CD14-positive monocyte (primary cell): ENCODE data around the gene PER3. TPM values are rescaled to one million over a fixed set of nuclear protein-coding genes. Genes with fewer than 3 reads are reported as not detected.

Experiments used
- DNase-seq, 3 donors: peaks; one replicate each; pipeline ENCODE4 v3.0.0-alpha.2; 2011 to 2022
- H2AFZ ChIP-seq: 2 replicates; pipeline ENCODE4 v1.6.0; 2012; ENCODE audit warnings: mild to moderate bottlenecking, low read depth, low read length, inconsistent platforms; ENCODE audit not compliant: insufficient read depth, poor library complexity, severe bottlenecking
- H3K27ac ChIP-seq, 2 donors: 1 replicate in 1 of 2; 2 replicates in 1 of 2; pipeline ENCODE4 v1.5.1; 2012 to 2013; ENCODE audit warnings: low read length in 2 of 2, control low read depth in 1 of 2, inconsistent platforms in 1 of 2, low read depth in 1 of 2, mild to moderate bottlenecking in 1 of 2
- H3K27me3 ChIP-seq, 2 donors: one replicate each; pipeline versions ENCODE4 v1.6.0 to v1.6.1; 2011 to 2013; ENCODE audit warnings: low read length in 2 of 2; ENCODE audit not compliant: control insufficient read depth in 2 of 2, insufficient read depth in 2 of 2
- H3K36me3 ChIP-seq, 2 donors: replicated peaks in 1 of 2; 1 replicate in 1 of 2; 2 replicates in 1 of 2; pipeline versions ENCODE4 v1.5.1 to v1.6.1; 2012 to 2013; ENCODE audit warnings: low read length in 2 of 2, control low read depth in 1 of 2, inconsistent platforms in 1 of 2, mild to moderate bottlenecking in 1 of 2; ENCODE audit not compliant: insufficient read depth in 2 of 2, control insufficient read depth in 1 of 2
- H3K4me1 ChIP-seq, 2 donors: 1 replicate in 1 of 2; 2 replicates in 1 of 2; pipeline versions ENCODE4 v1.5.1 to v1.6.1; 2012 to 2013; ENCODE audit warnings: low read length in 2 of 2, control low read depth in 1 of 2, inconsistent platforms in 1 of 2, mild to moderate bottlenecking in 1 of 2, moderate library complexity in 1 of 2; ENCODE audit not compliant: insufficient read depth in 2 of 2, control insufficient read depth in 1 of 2
- H3K4me2 ChIP-seq: replicated peaks from 2 replicates; pipeline ENCODE3; 2012; ENCODE audit warnings: low read length, moderate library complexity, mild to moderate bottlenecking; ENCODE audit not compliant: poor library complexity, severe bottlenecking; ENCODE audit errors: extremely low read depth
- H3K4me3 ChIP-seq, 3 experiments: fragments of 200-600 bp in 1 of 3; sonication (generic) in 1 of 3; replicated peaks in 1 of 3; 1 replicate in 2 of 3; 2 replicates in 1 of 3; pipeline ENCODE4 v1.5.1; 2011 to 2013; ENCODE audit warnings: low read length in 3 of 3, mild to moderate bottlenecking in 3 of 3, control low read depth in 2 of 3, low read depth in 2 of 3, inconsistent platforms in 1 of 3, moderate library complexity in 1 of 3
- H3K79me2 ChIP-seq: 2 replicates; pipeline ENCODE4 v1.6.0; 2012; ENCODE audit warnings: mild to moderate bottlenecking, control low read depth, inconsistent platforms, low read length, moderate library complexity; ENCODE audit not compliant: insufficient read depth
- H3K9ac ChIP-seq: 2 replicates; pipeline ENCODE4 v1.6.0; 2017; ENCODE audit warnings: low read length, mild to moderate bottlenecking; ENCODE audit not compliant: insufficient read depth, poor library complexity, severe bottlenecking
- H3K9me3 ChIP-seq, 2 donors: replicated peaks in 1 of 2; 1 replicate in 1 of 2; 2 replicates in 1 of 2; pipeline versions ENCODE4 v1.5.1 to v1.6.1; 2012 to 2013; ENCODE audit warnings: low read length in 2 of 2, control low read depth in 1 of 2; ENCODE audit not compliant: control insufficient read depth in 1 of 2, insufficient read depth in 1 of 2
- H4K20me1 ChIP-seq: 2 replicates; pipeline ENCODE4 v1.6.0; 2012; ENCODE audit warnings: mild to moderate bottlenecking, low read length, control low read depth, moderate library complexity; ENCODE audit not compliant: insufficient read depth
- H3K27ac Mint-ChIP-seq, 7 donors: one replicate each; pipeline ENCODE4 v1.8.0; 2020; ENCODE audit warnings: mild to moderate bottlenecking in 7 of 7, mixed read lengths in 7 of 7, moderate library complexity in 6 of 7, inconsistent platforms in 2 of 7
- H3K27me3 Mint-ChIP-seq, 3 donors: one replicate each; pipeline ENCODE4 v1.8.0; 2021 to 2022; ENCODE audit warnings: low read depth in 3 of 3, mild to moderate bottlenecking in 3 of 3, mixed read lengths in 3 of 3, moderate library complexity in 3 of 3, inconsistent platforms in 1 of 3
- H3K36me3 Mint-ChIP-seq, 2 donors: one replicate each; pipeline ENCODE4 v1.8.0; 2020; ENCODE audit warnings: mixed read lengths in 2 of 2, inconsistent platforms in 1 of 2, mild to moderate bottlenecking in 1 of 2
- H3K4me1 Mint-ChIP-seq: one replicate; pipeline ENCODE4 v1.8.0; 2020; ENCODE audit warnings: mild to moderate bottlenecking, mixed read lengths
- H3K4me3 Mint-ChIP-seq, 2 donors: one replicate each; pipeline ENCODE4 v1.8.0; 2020; ENCODE audit warnings: mild to moderate bottlenecking in 2 of 2, mixed read lengths in 2 of 2, moderate library complexity in 1 of 2
- H3K9me3 Mint-ChIP-seq, 7 donors: one replicate each; pipeline ENCODE4 v1.8.0; 2020 to 2022; ENCODE audit warnings: mixed read lengths in 7 of 7, mild to moderate bottlenecking in 6 of 7, moderate library complexity in 6 of 7, inconsistent platforms in 2 of 7
- CTCF ChIP-seq: fragments of 200-600 bp; IDR thresholded peaks from one replicate; pipeline ENCODE4 v1.8.0; 2022; ENCODE audit warnings: antibody characterized with exemption, mild to moderate bottlenecking
- WGBS: methylation state at CpG from one replicate; pipeline ENCODE4 v1.1.5; 2013; ENCODE audit warnings: missing lambda C conversion rate; ENCODE audit not compliant: insufficient coverage; 5-methylcytosine and 5-hydroxymethylcytosine counted together
- intact Hi-C, 2 donors: fragments of 100-400 bp; cut with micrococcal nuclease; formaldehyde crosslinking; loops; one replicate each; pipeline versions ENCODE4 v1.15.0 to v1.15.1; 2023
- polyA plus RNA-seq, 3 donors: library from polyadenylated mRNA; depleted of rRNA in 1 of 3; unstranded in 2 of 3; stranded (reverse) in 1 of 3; fragments of 300-500 nt in 2 of 3; fragments of >200 nt in 1 of 3; fragmentation: Illumina TruSeq in 2 of 3; gene quantifications; 1 replicate in 2 of 3; 2 replicates in 1 of 3; pipeline ENCODE4 v1.2.3, GENCODE V29; 2012 to 2021

The PER3 gene
- polyA plus RNA-seq, 3 donors, result 0.46 to 2.3 (median 2.0) TPM

- Histone ChIP-seq H3K79me2 (no peaks in the 10 kb centered on the region), H2AFZ (no peak overlapping the region), H3K36me3 (no peaks in the 10 kb centered on the region), H3K27ac (no peak overlapping the region), H3K4me3 (no peak overlapping the region), H3K27me3 (no peaks in the 10 kb centered on the region), H3K4me2 (no peak overlapping the region), H3K9me3 (peaks cover 0 to 11% of the 10 kb centered on the region in 2 donors), H3K4me1 (no peaks in the 10 kb centered on the region), H4K20me1 (no peaks in the 10 kb centered on the region), H3K9ac (no peak overlapping the region)
- Mint-ChIP-seq H3K9me3 (peaks cover 10 to 22% (median 14%) of the 10 kb centered on the region in 7 donors), H3K27me3 (peaks cover 1 to 4% (median 1%) of the 10 kb centered on the region in 3 donors), H3K36me3 (no peaks in the 10 kb centered on the region), H3K27ac (no peak overlapping the region), H3K4me1 (no peaks in the 10 kb centered on the region), H3K4me3 (no peak overlapping the region)
- 67% methylated on average over 2 of the region's 6 CpGs for WGBS
- intact Hi-C loops, result no loop called here
- TF ChIP-seq CTCF, result no peak
- DNase-seq, result no peak
These were observed 87.0 kb downstream of the PER3 start for GRCh38 chr1:7871136-7871535.

- H3K4me3 ChIP-seq, result no peak overlapping the region
These were observed 90.0 kb downstream of the PER3 start for GRCh38 chr1:7873801-7874795.

More at GRCh38 chr1:7873801-7874795, 90.0 kb downstream of the PER3 start:
- H3K9me3 Mint-ChIP-seq, result peaks cover 14 to 39% (median 32%) of the 10 kb centered on the region in 7 donors
- Histone ChIP-seq H3K79me2 (no peaks in the 10 kb centered on the region), H3K4me1 (no peaks in the 10 kb centered on the region), H3K4me2 (no peak overlapping the region), H3K27ac (no peak overlapping the region), H4K20me1 (no peaks in the 10 kb centered on the region), H2AFZ (no peak overlapping the region), H3K9ac (no peak overlapping the region), H3K9me3 (peaks cover 0 to 18% of the 10 kb centered on the region in 2 donors), H3K36me3 (no peaks in the 10 kb centered on the region), H3K27me3 (no peaks in the 10 kb centered on the region)
- intact Hi-C loops, result no loop called here
- no peaks in the 10 kb centered on the region for H3K4me1 Mint-ChIP-seq
- H3K36me3 Mint-ChIP-seq, result no peaks in the 10 kb centered on the region
- no peak overlapping the region for H3K4me3 Mint-ChIP-seq
- no peak for TF ChIP-seq CTCF
- WGBS, result 80% methylated on average over 4 of the region's 11 CpGs
- H3K27me3 Mint-ChIP-seq, result peaks cover 1 to 4% (median 1%) of the 10 kb centered on the region in 3 donors
- no peak overlapping the region for H3K27ac Mint-ChIP-seq
- DNase-seq, result no peak
